HepG2 (cell line): ENCODE data around the gene MAGEA8. TPM values are rescaled to one million over a fixed set of nuclear protein-coding genes. Genes with fewer than 3 reads are reported as not detected.

Source experiments
- ATAC-seq: fragments of 200-7000 bp; cut with Tn5 transposase; 3 replicates; pipeline ENCODE4 v1.9.1; 2020; ENCODE audit warnings: mild to moderate bottlenecking, moderate library complexity
- BruUV-seq: library from RNA; stranded (reverse); fragments of 400-500 nt; replicated peaks from 2 replicates; lab custom pipeline; 2021; lab: Mats Ljungman, UMichigan
- CTCF ChIA-PET: fragments of 300-600 bp; formaldehyde crosslinking; extraction: SDS; loops from one replicate; lab custom pipeline; 2021; ENCODE audit warnings: low total read pairs, inconsistent platforms, low intra/inter-chr PET ratio; lab: Yijun Ruan, JAX
- POLR2A ChIA-PET: fragments of 350-600 bp; sonication (Branson Sonifier 250); formaldehyde crosslinking; loops from one replicate; lab custom pipeline; 2020; ENCODE audit warnings: antibody characterized with exemption, inconsistent platforms; lab: Yijun Ruan, JAX
- DNase-seq: peaks from one replicate; pipeline ENCODE4 v3.0.0-alpha.2; 2015; ENCODE audit warnings: low spot score
- FAIRE-seq: peaks from 3 replicates; lab custom pipeline; 2011; peaks lifted over from hg19 to GRCh38; lab: Jason Lieb, UNC
- H2AFZ ChIP-seq: one replicate; pipeline ENCODE4 v1.6.1; 2011; ENCODE audit warnings: low read length, inconsistent platforms
- H3K27ac ChIP-seq: fragments of 300-600 bp; 3 replicates; pipeline ENCODE4 v1.8.0; 2011; ENCODE audit warnings: mixed run types, mild to moderate bottlenecking, mixed read lengths, low read length, inconsistent platforms; ENCODE audit not compliant: insufficient read depth; ENCODE audit errors: extremely low read length
- H3K27me3 ChIP-seq, 2 experiments: fragments of 200-600 bp in 1 of 2; 2 replicates in 1 of 2; 3 replicates in 1 of 2; pipeline versions ENCODE4 v1.6.0 to v1.8.0; 2011; ENCODE audit warnings: low read length in 2 of 2, mild to moderate bottlenecking in 2 of 2, moderate library complexity in 2 of 2, inconsistent platforms in 1 of 2; ENCODE audit not compliant: insufficient read depth in 2 of 2, control insufficient read depth in 1 of 2
- H3K36me3 ChIP-seq, 2 experiments: fragments of 200-600 bp in 1 of 2; replicated peaks in 1 of 2; 2 replicates in 1 of 2; 3 replicates in 1 of 2; pipeline versions ENCODE4 v1.5.1 to v1.8.0; 2011; ENCODE audit warnings: low read length in 2 of 2, inconsistent platforms in 1 of 2; ENCODE audit not compliant: insufficient read depth in 2 of 2, control insufficient read depth in 1 of 2
- H3K4me1 ChIP-seq: 2 replicates; pipeline ENCODE4 v1.5.1; 2012; ENCODE audit warnings: low read length, inconsistent platforms; ENCODE audit not compliant: insufficient read depth
- H3K4me2 ChIP-seq: 2 replicates; pipeline ENCODE4 v1.6.0; 2011; ENCODE audit warnings: low read depth, low read length, inconsistent platforms
- H3K4me3 ChIP-seq, 3 experiments: fragments of 200-600 bp in 1 of 3; sonication (generic), shearing (Covaris generic) in 1 of 3; replicated peaks in 1 of 3; 2 replicates each; pipeline ENCODE4 v1.5.1; 2011 to 2016; ENCODE audit warnings: low read length in 3 of 3, inconsistent platforms in 2 of 3, low read depth in 2 of 3, mild to moderate bottlenecking in 2 of 3, control low read depth in 1 of 3, mixed read lengths in 1 of 3; ENCODE audit not compliant: insufficient read depth in 1 of 3
- H3K79me2 ChIP-seq: one replicate; pipeline ENCODE4 v1.6.1; 2011; ENCODE audit warnings: low read length, inconsistent platforms; ENCODE audit not compliant: insufficient read depth
- H3K9ac ChIP-seq: 2 replicates; pipeline ENCODE4 v1.6.0; 2011; ENCODE audit warnings: mild to moderate bottlenecking, low read depth, low read length, inconsistent platforms; ENCODE audit not compliant: insufficient read depth
- H3K9me3 ChIP-seq: 2 replicates; pipeline ENCODE4 v1.5.1; 2012; ENCODE audit warnings: mild to moderate bottlenecking, low read length
- H4K20me1 ChIP-seq: 2 replicates; pipeline ENCODE4 v1.6.0; 2011; ENCODE audit warnings: inconsistent platforms, mild to moderate bottlenecking, low read length, moderate library complexity; ENCODE audit not compliant: insufficient read depth
- CEBPG ChIP-seq: IDR thresholded peaks from 2 replicates; pipeline ENCODE4 v1.6.1; 2016
- EZH2 ChIP-seq: conservative IDR thresholded peaks from 2 replicates; pipeline ENCODE4 v1.6.1; 2012; ENCODE audit warnings: mild to moderate bottlenecking, low read depth, low read length, moderate library complexity
- IRF2 ChIP-seq: IDR thresholded peaks from 2 replicates; pipeline ENCODE4 v1.6.1; 2018; ENCODE audit warnings: missing genetic modification reagents, missing compliant biosample characterization
- KLF6 ChIP-seq: IDR thresholded peaks from 2 replicates; pipeline ENCODE4 v1.8.0; 2016; ENCODE audit warnings: missing biosample characterization, missing genetic modification reagents
- KMT2B ChIP-seq: IDR thresholded peaks from 2 replicates; pipeline ENCODE4 v1.6.1; 2016; ENCODE audit warnings: missing genetic modification reagents, missing compliant biosample characterization
- MAFG ChIP-seq: sonication (generic); formaldehyde crosslinking; IDR thresholded peaks from 2 replicates; pipeline ENCODE4 v1.5.1; 2020; ENCODE audit warnings: mild to moderate bottlenecking, missing genetic modification reagents
- MIXL1 ChIP-seq: IDR thresholded peaks from 2 replicates; pipeline ENCODE4 v1.6.1; 2016
- PRPF4 ChIP-seq: fragments of 200-400 bp; formaldehyde crosslinking; IDR thresholded peaks from 2 replicates; pipeline ENCODE4 v1.6.1; 2016; ENCODE audit warnings: low read length, low read depth; ENCODE audit not compliant: poor library complexity, severe bottlenecking
- RBM39 ChIP-seq: fragments of 200-400 bp; formaldehyde crosslinking; IDR thresholded peaks from one replicate; pipeline ENCODE4 v1.6.1; 2018; ENCODE audit warnings: antibody characterized with exemption, mild to moderate bottlenecking, low read depth, low read length; ENCODE audit not compliant: poor library complexity, severe bottlenecking
- SMAD9 ChIP-seq: sonication (generic); formaldehyde crosslinking; IDR thresholded peaks from 2 replicates; pipeline ENCODE4 v1.5.1; 2020; ENCODE audit warnings: mild to moderate bottlenecking, missing genetic modification reagents
- TOE1 ChIP-seq: sonication (generic); formaldehyde crosslinking; IDR thresholded peaks from 2 replicates; pipeline ENCODE4 v1.4.0; 2020; ENCODE audit warnings: mild to moderate bottlenecking, missing genetic modification reagents
- ZBTB7A ChIP-seq: sonication (generic); formaldehyde crosslinking; IDR thresholded peaks from 2 replicates; pipeline ENCODE4 v1.8.0; 2022; ENCODE audit warnings: mild to moderate bottlenecking, missing genetic modification reagents
- ZNF446 ChIP-seq: sonication (generic); formaldehyde crosslinking; IDR thresholded peaks from 2 replicates; pipeline ENCODE4 v1.5.0; 2020; ENCODE audit warnings: mild to moderate bottlenecking, missing genetic modification reagents
- ZNF737 ChIP-seq: sonication (generic); formaldehyde crosslinking; IDR thresholded peaks from 2 replicates; pipeline ENCODE4 v1.5.0; 2020; ENCODE audit warnings: missing genetic modification reagents, mild to moderate bottlenecking, borderline replicate concordance
- in situ Hi-C: cut with HindIII; loops from 2 replicates; pipeline ENCODE4 v1.10.0; 2017; ENCODE audit warnings: low pct_unique_long_range_greater_than_20kb; ENCODE audit not compliant: extremely low pct_ligation_motif_present
- intact Hi-C: fragments of 100-400 bp; cut with micrococcal nuclease; formaldehyde crosslinking; loops from one replicate; pipeline ENCODE4 v1.10.0; 2022; ENCODE audit not compliant: unreplicated experiment
- polyA plus RNA-seq, 8 experiments: library from polyadenylated mRNA; depleted of rRNA in 3 of 8; stranded (reverse) in 7 of 8; unstranded in 1 of 8; fragments of >200 nt; fragmentation: Illumina TruSeq in 4 of 8; extraction: Trizol in 4 of 8; gene quantifications; 2 replicates each; pipeline versions ENCODE4 v1.2.1 to v1.2.3, GENCODE V29; 2011 to 2016; ENCODE audit warnings: low read depth in 4 of 8, missing spikeins in 1 of 8, mixed read lengths in 1 of 8; ENCODE audit not compliant: insufficient read depth in 1 of 8
- total RNA-seq, 5 experiments: library from RNA; depleted of rRNA; stranded (reverse); fragments of >200 nt; fragmentation: Illumina TruSeq; extraction: Trizol; gene quantifications; 2 replicates each; pipeline ENCODE4 v1.2.3, GENCODE V29; 2016; ENCODE audit warnings: low read depth in 1 of 5
- TF ChIP-seq, protein P1 (sequence below): sonication (generic); formaldehyde crosslinking; IDR thresholded peaks from 2 replicates; pipeline ENCODE4 v1.4.0; 2020; ENCODE audit warnings: missing genetic modification reagents, borderline replicate concordance

MAGEA8 gene
- total and polyA plus RNA-seq, 2 of the 13 experiments (the other 11 are each of a cell fraction or from before 2014, with no cell fraction given), result not detected

DNA sequence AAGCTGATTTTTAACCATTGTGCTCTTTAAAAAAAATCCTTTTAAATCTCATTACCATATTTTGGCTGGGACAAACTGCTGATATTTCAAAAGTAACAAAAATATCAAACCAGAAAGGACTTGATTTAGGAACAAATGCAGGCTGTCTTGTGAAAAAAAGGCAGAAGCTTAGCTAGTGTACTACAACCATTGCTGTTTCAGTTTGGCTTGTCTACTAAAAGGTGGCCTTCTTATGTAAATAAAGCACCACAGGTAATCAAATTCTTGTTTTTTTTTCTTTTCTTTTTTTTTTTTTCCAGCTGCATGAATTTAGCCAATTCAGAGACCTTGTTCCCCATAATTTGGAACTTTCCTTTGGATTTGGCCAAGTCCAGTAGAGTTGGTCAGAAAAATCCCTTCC lies 43.8 kb upstream of the MAGEA8 start:
- H3K9me3 ChIP-seq, result no peaks in the 10 kb centered on the region
- H3K4me1 ChIP-seq, result no peaks in the 10 kb centered on the region
- ChIA-PET CTCF (no interaction called here), POLR2A (no interaction called here)
- H3K4me3 ChIP-seq, result no peak overlapping the region
- no peaks in the 10 kb centered on the region for H4K20me1 ChIP-seq
- BruUV-seq, result no TSS peak
- DNase-seq (no peak), ATAC-seq (no peak), FAIRE-seq (no peak)
- no peaks in the 10 kb centered on the region for H3K79me2 ChIP-seq
- H3K36me3 ChIP-seq, result no peaks in the 10 kb centered on the region
- TF ChIP-seq IRF2, result no peak
- TF ChIP-seq KLF6, result no peak
- no peak for TF ChIP-seq CEBPG (CRISPR knock-in tag)
- in situ Hi-C loops, result no loop called here
- no peak overlapping the region for H3K9ac ChIP-seq
- H3K27ac ChIP-seq, result no peak overlapping the region
- intact Hi-C loops, result no loop called here
- H3K4me2 ChIP-seq, result no peak overlapping the region
- no peak overlapping the region for H2AFZ ChIP-seq
- no peaks in the 10 kb centered on the region for H3K27me3 ChIP-seq

DNA sequence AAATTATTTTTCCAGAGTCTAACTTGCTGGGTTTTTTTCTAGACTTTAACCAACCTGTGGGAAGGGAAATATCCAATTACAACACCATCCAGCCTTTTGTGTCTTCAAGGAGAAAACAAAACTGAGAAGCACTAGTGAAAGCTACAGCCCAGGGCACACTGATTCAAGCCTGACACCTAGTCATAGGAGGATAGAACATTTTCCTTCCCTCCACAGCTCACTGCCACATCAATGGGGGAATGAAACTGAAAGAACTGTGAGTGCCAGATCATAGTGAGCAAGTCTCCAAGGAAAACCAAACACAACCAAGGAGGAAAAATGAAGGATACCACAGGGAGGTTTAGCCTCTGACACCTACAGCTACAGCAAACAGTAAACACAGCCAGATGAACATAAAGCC lies 43.3 kb upstream of the MAGEA8 start:
- ATAC-seq (no peak), FAIRE-seq (no peak), DNase-seq (no peak)
- Histone ChIP-seq H3K4me3 (no peak overlapping the region), H2AFZ (no peak overlapping the region), H3K27me3 (no peaks in the 10 kb centered on the region), H3K36me3 (no peaks in the 10 kb centered on the region), H3K4me1 (no peaks in the 10 kb centered on the region), H3K27ac (no peak overlapping the region), H4K20me1 (no peaks in the 10 kb centered on the region), H3K79me2 (no peaks in the 10 kb centered on the region), H3K9me3 (no peaks in the 10 kb centered on the region), H3K9ac (no peak overlapping the region), H3K4me2 (no peak overlapping the region)
- intact Hi-C loops, result no loop called here
- BruUV-seq, result no TSS peak
- no peak for TF ChIP-seq ZBTB7A (CRISPR knock-in tag)
- no peak for TF ChIP-seq MAFG
- TF ChIP-seq ZNF737, result no peak
- TF ChIP-seq TOE1 (CRISPR knock-in tag), result no peak
- TF ChIP-seq EZH2, result no peak
- TF ChIP-seq, protein P1, sequence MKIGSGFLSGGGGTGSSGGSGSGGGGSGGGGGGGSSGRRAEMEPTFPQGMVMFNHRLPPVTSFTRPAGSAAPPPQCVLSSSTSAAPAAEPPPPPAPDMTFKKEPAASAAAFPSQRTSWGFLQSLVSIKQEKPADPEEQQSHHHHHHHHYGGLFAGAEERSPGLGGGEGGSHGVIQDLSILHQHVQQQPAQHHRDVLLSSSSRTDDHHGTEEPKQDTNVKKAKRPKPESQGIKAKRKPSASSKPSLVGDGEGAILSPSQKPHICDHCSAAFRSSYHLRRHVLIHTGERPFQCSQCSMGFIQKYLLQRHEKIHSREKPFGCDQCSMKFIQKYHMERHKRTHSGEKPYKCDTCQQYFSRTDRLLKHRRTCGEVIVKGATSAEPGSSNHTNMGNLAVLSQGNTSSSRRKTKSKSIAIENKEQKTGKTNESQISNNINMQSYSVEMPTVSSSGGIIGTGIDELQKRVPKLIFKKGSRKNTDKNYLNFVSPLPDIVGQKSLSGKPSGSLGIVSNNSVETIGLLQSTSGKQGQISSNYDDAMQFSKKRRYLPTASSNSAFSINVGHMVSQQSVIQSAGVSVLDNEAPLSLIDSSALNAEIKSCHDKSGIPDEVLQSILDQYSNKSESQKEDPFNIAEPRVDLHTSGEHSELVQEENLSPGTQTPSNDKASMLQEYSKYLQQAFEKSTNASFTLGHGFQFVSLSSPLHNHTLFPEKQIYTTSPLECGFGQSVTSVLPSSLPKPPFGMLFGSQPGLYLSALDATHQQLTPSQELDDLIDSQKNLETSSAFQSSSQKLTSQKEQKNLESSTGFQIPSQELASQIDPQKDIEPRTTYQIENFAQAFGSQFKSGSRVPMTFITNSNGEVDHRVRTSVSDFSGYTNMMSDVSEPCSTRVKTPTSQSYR (CRISPR knock-in tag), result no peak
- TF ChIP-seq MIXL1 (CRISPR knock-in tag), result no peak
- TF ChIP-seq SMAD9 (CRISPR knock-in tag), result no peak
- TF ChIP-seq PRPF4, result no peak
- TF ChIP-seq KMT2B (CRISPR knock-in tag), result no peak
- no peak for TF ChIP-seq ZNF446
- TF ChIP-seq RBM39, result no peak
- POLR2A ChIA-PET, result no interaction called here
- CTCF ChIA-PET, result no interaction called here
- in situ Hi-C loops, result no loop called here
